ENCODE data around the gene TUBA4B.

Gene TUBA4B

DNA sequence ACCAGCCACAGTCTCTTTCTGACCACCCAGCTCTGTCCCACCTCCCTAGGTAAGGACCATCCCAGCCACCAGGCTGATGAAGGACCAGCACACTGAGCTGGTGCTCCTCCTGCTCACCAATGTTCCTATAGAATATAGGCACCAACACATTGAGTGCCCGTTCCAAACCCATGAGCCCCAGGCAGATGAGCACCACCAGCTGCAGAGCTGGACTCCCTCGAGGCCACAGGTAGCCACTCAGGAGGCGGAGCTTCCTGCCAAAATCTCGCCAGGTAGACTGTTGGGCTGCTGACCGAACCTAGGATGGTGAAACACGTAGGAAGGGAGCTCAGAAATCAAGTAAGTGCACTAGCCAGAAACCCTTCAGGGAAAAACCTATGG lies 36.5 kb upstream of the TUBA4B start:
- H3K27ac ChIP-seq, result peak overlapping the region in 2 of 21 experiments; percentile 9 to 89
- no peak overlapping the region for H3K4me3 ChIP-seq

DNA sequence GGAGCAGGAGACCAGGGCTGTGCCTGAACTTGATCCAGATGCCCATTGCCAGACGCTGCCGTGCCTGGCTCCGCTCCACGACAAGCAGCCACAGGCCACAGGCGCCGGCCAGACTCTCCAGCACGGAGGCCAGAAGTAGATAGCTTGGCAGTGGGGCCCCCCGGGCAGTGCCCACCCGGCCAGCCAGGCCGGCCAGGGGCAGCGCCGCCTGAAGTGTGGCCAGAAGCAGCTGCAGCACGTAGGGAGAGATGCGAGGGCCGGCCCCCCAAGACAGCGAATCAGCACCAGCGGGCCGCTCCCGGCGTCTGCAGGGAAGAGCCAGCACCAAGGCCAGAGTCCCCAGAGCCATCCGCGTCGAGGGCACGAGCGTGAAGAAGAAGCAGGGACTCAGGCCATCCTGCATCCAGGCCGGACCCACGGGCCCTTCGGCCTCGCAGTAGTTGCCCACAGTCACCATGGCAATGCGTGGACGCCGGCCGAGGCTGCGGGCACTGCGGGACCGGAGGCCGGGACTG lies 34.8 kb upstream of the TUBA4B start:
- Histone ChIP-seq H3K27ac (peak overlapping the region; percentile 56 to 92 (median 82)), H3K4me3 (peak overlapping the region; percentile 35 to 62 (median 44))

DNA sequence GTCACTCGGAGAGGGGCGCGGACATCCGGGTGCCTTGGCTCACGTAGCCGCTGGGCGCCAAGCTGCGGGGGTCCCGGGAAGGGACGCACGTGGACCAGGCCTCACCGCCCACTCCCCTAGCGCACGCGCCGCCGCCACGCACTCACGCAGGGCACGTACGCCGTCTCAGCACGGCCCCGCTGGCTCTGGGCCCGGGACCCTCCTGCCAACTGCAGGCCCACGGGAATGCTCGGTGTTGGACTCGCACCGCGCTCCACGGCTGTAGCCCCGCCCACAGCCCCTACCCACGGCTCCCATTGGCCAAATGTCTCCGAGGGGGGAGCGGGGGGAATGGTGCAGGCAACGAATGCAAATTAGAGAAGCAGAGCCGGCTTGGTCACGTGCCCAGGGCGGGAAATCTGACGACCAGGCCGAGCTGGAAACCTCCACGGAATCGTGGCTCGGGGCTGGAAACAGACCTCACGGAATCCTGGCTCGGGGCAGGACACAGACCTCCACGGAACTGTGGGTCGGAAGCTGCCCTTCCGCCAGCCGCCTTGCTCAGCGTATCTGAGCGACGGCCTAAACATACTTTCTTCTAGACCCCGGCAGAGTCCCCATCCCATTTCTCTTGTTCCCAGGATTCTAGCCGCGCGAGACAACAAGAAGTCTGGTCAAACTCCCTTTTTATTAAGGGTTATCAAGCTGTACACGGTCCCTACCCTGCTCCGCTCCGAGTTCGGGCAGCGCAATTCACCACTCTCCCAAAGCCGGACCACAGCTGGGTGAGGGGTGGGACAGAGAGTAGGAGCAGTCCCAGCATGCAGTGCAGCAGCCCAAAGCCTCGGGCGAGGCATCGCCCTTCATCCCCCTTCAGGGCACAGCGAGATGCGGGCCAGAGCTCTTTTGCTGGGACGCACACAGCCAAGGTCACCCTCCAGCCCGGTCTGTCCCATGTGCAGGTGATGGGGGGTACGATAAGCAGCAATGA lies 34.0 kb upstream of the TUBA4B start, which contains the start of gene ABCB6:
Gene ABCB6 (minus strand): TSS at position 227 of the 970 bp plus-strand sequence. CDS start 285 bp downstream, outside the sequence.
- peak within 1 kb of the TSS; percentile 56 to 92 (median 82) for H3K27ac ChIP-seq
- peak within 1 kb of the TSS; percentile 35 to 62 (median 44) for H3K4me3 ChIP-seq

DNA sequence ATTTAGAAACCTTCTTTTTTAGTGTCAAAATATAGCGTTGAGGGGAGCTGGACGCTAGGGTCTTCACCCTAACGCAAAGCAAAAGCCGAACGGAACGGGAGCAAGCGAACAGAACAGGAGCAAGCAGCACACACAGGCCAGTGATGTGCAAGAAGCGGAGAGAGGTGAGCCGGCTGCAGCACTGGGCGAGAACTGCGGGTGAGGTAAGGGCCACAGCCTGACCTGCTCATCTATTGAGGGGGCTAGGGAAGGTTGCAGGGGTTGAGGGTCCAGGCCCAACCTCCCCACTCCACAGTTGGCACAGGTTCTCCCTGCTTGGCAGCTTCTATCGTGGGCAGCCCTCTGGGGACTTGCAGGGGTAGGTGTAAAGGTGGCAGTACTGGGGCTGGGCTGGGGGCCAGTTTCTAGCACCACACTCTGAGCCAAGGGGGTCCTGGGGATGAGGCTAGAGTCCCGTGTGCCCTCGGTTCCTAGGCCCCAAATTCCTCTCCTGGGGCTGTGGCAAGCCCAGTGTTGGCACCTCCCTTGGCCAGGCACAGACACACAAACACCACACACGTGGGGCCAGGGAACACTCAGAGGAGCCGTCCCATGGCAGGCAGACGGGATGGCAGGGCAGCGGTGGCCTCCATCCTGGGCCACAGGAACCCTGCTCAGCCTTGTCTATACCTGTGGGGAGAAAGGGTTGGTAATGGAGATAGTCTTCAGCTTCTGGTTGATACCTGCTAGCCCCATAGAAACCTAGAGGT lies 33.1 kb upstream of the TUBA4B start:
- Histone ChIP-seq H3K4me3 (peak overlapping the region in 1 of 7 experiments; percentile 62), H3K27ac (peak overlapping the region in 6 of 21 experiments; percentile 64 to 89 (median 88))

GRCh38 chr2:219220652-219221402 lies 32.2 kb upstream of the TUBA4B start:
- Histone ChIP-seq H3K27ac (no peak overlapping the region), H3K4me3 (no peak overlapping the region)

- H3K27ac ChIP-seq, result peak overlapping the region in 1 of 21 experiments; percentile 4
- no peak overlapping the region for H3K4me3 ChIP-seq
Measured at GRCh38 chr2:219221957-219222518, 31.0 kb upstream of the TUBA4B start.

GRCh38 chr2:219223831-219224610 lies 29.0 kb upstream of the TUBA4B start:
- Histone ChIP-seq H3K27ac (no peak overlapping the region), H3K4me3 (no peak overlapping the region)

- Histone ChIP-seq H3K27ac (no peak overlapping the region), H3K4me3 (no peak overlapping the region)
Measured at GRCh38 chr2:219225350-219225749, 27.7 kb upstream of the TUBA4B start.

- peak overlapping the region; percentile 60 to 87 (median 75) for H3K4me3 ChIP-seq
- peak overlapping the region in 19 of 21 experiments; percentile 86 to 96 (median 95) for H3K27ac ChIP-seq
Measured at GRCh38 chr2:219228041-219228910, 24.8 kb upstream of the TUBA4B start.

DNA sequence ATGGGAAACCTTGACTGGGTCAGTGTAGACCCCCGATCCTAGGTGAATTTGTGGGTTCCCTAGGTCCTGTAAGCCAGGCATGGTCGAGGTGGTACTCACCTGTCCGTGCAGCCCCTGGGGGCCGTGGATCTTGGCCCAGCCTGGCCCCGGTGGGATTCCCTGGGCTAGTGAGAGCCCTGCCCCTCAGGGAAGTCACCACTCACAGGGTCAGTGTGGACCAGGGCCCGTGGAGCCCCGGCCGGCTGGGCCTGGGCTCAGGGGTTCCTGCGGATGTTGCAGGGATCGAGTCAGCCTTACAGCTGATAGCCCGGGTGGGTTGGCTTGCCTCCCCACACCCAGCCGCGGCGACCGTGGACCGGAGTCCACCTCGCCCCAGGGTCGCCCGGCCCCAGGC lies 24.1 kb upstream of the TUBA4B start:
- peak overlapping the region; percentile 60 to 87 (median 75) for H3K4me3 ChIP-seq
- H3K27ac ChIP-seq, result peak overlapping the region; percentile 73 to 96 (median 95)

DNA sequence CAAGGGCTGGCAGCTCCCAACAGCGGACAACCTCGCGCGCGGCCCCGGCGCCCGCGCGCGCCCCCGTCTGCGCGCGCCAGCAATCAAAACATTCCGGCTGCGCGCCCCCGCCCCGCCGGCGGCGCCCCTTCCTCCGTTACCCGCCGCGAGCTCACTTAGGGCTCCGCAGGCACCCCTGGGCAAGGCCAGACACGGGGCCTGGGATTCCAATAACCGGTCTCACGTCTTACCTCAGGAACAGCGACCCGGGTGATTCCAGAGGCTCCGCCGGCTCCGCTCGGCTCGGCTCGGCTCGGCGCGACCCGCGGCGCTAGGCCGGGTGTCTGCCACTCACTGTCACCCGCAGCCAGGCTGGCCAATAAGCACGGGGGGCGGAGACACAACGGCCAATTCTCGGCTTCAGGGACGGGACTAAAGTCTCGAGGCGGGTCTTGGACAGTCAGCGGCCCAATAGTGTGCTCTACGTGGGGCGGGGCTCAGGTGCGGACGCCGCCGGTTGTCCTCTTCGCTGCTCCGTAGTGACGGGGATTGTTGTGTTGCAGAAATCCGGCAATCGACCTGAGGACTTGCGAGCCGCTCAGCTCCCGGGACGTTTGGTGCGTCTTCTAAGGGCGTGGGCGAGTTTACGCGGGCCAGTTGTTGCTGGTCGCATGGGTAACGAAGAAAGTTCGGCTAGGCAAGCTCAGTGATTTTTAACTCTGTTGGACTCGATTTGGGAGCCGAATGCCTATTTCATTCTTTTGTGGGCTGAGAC lies 23.6 kb upstream of the TUBA4B start, which contains the start of the genes ANKZF1 and ATG9A:
Gene ANKZF1 (plus strand): TSS at position 502 of the 754 bp plus-strand sequence. CDS start 452 bp downstream, outside the sequence.
Gene ATG9A (minus strand): TSS at position 332 of the 754 bp plus-strand sequence. CDS start 1,612 bp downstream, outside the sequence.
- peak within 1 kb of the TSS; percentile 73 to 96 (median 95) for H3K27ac ChIP-seq

GRCh38 chr2:219230059-219230540 lies 22.9 kb upstream of the TUBA4B start:
- peak overlapping the region; percentile 54 to 96 (median 94) for H3K27ac ChIP-seq
- H3K4me3 ChIP-seq, result peak overlapping the region; percentile 60 to 87 (median 75)

More for the DNA sequence above, 23.6 kb upstream of the TUBA4B start, which contains the start of the genes ANKZF1 and ATG9A:
- H3K4me3 ChIP-seq, result peak within 1 kb of the TSS; percentile 60 to 87 (median 75)

- H3K27ac ChIP-seq, result no peak overlapping the region
- H3K4me3 ChIP-seq, result no peak overlapping the region
Measured at GRCh38 chr2:219234331-219234730, 18.7 kb upstream of the TUBA4B start.

DNA sequence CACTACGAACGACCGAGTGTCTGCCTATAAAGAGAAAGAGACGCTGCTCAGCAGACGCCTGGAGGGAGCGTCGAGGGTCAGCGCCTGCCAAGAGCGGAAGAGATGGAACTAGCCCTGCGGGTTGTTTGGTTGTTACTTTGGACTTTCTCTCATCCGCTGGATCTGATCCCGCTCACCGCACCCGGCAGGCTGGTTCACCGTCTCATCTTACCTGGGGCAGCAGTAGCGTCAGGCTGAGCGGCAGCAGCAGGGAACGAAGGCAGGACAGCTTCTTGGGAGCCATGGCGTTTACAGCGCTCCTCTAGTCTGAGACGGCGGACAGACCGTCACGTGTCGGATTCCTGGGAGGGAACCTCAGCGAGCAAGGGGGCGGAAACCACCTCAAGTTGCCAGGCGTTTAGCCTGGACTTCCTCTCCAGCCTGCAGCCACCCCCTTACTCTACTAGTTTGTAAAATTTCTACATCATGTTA lies 9.7 kb upstream of the TUBA4B start:
- peak overlapping the region in 7 of 21 experiments; percentile 4 to 63 (median 28) for H3K27ac ChIP-seq

DNA sequence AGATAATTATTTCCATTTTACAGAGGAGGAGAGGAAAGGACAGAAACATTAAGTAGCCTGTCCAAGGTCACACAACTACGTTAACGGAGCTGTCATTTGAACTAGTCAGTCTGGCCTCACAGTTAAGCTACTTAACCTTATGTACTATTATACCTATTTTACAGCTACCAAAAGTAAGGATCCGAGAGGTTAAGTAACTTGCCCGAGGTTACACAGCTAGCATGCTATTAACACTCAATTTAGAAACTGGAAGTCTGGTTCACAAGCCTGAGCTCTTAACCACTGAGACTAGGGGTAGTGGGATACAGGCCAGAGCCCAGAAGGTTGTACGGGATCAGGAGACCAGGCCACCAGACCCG lies 8.3 kb upstream of the TUBA4B start:
- H3K27ac ChIP-seq, result peak overlapping the region; percentile 20 to 99 (median 93)
- peak overlapping the region; percentile 66 to 92 (median 76) for H3K4me3 ChIP-seq

More for the DNA sequence above, 9.7 kb upstream of the TUBA4B start:
- peak overlapping the region in 5 of 7 experiments; percentile 10 to 27 (median 13) for H3K4me3 ChIP-seq
